ENCODE measurements around the gene CD300C.
"Not testable (repeated sequence)": the region's sequence is repeated elsewhere in the genome, so short reads cannot be mapped to it uniquely, and the experiment has no call there.

CD300C gene

DNA sequence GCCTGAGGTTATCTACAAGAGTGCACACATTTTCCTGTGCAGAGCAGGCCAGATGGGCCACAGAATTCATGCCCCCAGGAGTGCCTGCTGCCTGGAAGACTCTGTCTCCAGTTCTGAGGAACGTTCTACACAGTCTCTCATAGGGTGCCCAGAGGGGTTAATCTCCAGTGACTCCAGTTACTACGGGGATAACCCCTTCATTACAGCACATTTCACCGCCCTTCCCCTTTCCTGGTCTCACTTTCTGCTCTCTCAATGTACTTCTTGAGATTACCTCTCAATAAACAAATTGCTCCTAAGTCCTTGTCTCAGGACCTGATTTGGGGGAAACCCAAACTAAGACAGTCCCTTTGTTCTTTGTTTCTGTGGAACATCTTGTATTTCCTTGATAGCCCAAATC lies 15.7 kb upstream of the CD300C start:
- DNase-seq (ENCODE audit: low read depth) = no peak

DNA sequence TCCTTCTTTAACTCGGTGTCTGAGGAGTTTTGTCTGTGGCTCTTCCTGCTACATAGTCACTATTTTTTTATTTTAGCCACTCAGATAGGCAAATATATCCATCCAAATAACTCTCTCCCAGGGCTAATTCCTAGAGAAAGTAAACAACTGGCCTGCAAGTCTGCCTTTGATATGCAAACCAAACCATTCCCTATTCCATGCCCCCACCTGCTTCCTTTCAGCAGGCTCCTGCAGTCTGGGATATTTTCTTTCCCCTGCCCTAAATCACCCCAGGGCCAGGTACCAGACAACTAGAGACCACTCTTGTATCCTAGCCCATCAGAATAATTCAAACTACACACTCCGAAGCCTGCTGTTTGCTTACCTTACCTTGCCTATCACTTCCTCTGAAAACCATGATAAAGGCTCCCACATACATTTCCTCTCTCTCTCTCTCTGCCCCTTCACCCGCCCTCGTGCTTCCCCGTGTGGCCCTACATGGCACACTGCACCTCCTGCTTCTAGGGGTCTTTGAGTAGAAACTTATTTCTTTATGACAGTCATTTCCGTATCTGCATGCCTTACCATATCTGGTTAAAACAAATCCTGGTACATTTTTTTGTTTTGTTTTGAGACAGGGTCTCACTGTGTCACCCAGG lies 13.1 kb upstream of the CD300C start:
- no peak for DNase-seq (ENCODE audit: low read depth)

DNA sequence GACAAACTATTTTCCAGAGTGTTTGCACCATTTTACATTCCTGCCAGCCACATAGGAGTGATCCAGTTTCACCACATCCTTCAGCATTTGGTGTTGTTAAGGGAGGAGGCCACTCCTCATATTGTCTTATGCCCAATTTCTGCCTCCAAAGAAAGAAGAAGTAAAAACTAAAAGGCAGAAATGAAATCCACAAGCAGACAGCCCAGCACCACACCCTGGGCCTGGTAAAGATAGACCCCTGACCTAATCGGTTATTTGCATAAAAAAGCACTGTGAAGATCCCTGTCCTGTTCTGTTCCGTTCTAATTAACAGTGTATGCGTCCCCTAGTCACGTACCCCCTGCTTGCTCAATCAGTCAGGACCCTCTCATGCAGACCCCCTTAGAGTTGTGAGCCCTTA lies 12.5 kb upstream of the CD300C start:
- DNase-seq (ENCODE audit: low read depth) = not testable (repeated sequence)

DNA sequence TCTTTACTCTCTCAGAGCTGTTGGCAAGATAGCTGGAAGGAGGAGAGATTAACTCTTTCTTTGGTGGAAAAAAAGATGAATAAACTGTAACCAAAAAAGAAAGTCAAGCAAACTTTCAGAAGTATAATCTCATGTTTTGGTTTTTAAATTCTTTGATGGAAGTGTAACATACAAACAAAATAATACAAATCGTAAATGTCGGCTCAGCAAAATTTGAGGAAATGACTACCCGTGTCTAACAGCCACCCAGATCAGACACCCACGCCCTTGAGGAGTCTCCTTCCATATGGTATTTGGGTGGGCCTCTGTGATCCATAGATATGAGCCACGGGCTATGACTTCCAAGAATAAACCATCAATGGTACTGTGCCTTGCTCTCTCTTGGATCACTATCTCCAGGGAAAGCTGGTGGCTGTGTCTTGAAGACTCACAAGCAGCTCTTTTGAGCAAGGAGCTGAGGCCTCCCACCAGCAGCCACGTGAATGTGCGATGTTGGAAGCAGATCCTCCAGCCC lies 9.6 kb upstream of the CD300C start:
- DNase-seq (ENCODE audit: low read depth) = no peak

DNA sequence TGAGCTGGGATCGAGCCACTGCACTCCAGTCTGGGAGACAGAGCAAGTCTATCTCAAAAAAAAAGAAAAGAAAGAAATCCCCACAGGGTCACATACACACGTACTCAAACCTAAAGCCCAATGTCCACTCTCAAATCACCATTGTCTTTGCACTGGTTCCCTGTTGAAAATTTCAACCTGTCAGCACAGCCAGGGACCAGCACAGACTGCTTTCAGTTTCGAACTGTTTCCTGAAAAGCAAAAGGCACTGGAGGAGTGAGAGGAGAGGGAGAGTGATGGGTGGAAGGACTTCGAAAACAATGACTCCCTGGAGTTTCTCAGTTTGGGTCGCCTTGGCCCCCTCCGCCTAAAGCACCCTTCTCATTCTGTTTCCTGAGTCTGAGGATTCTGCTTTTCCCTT lies 9.0 kb upstream of the CD300C start:
- DNase-seq (ENCODE audit: low read depth) = no peak

DNA sequence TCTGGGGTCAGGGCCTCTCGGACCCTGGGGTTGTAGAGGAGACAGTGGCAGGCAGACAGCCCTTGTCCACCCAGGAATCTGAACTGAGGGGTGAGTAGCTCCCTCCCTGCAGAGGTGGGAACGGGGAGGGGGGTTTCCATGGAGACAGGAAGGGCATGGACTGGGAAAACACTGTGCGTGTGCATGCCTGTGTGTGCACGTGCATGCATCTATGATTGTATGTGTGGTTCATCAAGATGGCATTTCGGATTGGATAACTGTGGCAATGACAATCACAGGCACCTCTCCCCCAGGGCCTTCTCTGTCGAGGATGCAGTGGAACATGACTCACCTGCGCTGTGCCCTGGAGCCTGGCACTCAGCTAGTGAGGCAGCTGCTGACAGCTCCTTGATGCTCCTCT lies 6.1 kb upstream of the CD300C start:
- no peak for DNase-seq (ENCODE audit: low read depth)

DNA sequence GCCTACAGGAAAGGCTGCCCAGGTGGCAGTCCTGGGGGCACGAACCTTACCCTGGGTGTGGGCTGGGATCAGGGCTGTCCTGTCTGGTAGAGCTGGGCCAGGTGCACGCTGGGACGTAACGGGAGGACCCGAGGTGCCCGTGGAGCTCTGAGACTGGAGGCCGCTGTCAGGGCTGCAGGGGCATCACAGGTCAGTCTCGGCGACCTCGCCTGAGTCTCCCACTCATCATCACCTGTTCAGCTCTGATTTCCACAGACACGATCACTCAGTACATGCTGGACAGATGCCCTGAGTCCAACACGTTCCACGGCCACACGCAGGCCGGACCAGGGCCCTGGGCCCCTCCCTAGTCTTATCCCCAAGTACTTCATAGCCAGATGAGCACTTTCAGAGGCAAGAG lies 4.7 kb upstream of the CD300C start:
- no peak for DNase-seq (ENCODE audit: low read depth)

DNA sequence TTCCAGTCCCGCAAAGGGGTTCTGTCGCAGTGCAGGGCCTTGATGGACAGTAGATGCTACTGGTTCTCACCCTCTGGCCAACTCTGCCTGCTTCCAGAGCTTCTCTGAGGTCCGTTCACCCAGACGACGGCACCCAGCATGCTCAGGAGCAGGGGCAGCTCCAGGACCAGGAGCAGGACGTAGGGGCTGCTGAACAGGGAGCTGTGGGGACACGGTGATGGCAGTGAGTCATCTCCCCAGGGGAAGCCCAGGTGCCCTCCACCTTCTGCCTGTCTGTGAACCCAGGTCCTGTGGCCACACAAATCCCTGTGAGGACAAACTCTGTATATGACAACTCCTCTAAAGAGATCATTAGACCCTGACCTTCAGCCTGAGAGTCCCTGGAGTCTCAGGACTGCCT lies 3.4 kb upstream of the CD300C start:
- DNase-seq (ENCODE audit: low read depth) = no peak

DNA sequence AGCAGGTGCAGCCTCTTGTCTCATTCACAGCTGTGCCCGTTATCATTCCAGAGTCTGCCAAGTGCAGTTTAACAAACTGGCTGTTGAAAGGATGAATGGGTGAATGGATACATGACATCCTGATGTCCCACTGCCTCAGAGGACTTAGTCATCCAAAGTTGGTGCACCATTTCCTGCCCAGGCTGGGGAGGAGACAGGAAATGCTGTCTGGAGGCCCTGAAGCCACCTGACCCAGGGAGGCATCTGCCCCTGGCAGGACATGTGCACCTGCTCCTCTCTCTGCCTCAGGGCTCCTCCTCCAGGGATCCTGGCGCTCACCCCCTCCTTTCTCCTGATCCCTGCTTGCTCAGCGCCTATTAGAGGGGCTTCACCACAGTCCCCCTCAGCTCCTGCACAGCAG lies 1.8 kb upstream of the CD300C start:
- DNase-seq (ENCODE audit: low read depth) = no peak

DNA sequence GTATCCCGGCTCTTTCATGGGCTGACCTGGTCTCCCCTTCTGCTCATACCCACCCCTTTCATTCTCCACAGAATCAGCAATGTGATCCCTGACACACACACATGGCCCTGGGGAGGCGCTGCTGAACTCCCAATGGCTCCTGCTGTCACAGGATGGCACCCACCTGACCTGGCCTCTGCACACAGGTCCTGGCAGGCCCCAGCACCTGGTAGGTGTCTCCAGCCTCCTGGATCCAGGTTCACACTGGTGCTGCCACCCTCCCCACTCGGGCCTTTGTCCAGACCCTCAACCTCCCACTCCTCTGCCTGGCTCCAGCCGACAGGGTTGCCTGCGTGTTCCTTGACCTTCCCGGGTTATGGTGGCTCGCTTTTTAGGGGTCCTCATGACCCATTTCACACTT lies 1.3 kb upstream of the CD300C start:
- no peak for DNase-seq (ENCODE audit: low read depth)

DNA sequence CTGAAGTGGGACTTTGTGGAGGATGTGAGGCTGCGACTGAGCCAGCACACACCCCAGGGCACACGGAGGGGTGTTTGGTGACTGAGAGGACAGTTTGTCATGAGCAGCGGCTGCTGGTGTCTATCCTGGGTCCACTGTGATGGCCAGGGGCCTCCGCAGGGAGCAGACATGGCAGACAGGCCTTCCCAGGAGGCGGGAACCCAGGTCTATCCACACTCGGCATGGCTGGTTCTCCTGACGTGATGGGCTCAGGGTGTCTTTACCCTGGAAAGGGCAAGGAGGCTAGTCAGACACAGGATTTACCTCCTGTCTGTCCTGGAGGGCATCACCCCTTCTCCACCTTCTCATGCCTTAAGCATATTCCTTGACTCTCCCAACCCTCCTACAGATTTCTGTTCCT lies 671 bp upstream of the CD300C start:
- no peak for DNase-seq (ENCODE audit: low read depth)

DNA sequence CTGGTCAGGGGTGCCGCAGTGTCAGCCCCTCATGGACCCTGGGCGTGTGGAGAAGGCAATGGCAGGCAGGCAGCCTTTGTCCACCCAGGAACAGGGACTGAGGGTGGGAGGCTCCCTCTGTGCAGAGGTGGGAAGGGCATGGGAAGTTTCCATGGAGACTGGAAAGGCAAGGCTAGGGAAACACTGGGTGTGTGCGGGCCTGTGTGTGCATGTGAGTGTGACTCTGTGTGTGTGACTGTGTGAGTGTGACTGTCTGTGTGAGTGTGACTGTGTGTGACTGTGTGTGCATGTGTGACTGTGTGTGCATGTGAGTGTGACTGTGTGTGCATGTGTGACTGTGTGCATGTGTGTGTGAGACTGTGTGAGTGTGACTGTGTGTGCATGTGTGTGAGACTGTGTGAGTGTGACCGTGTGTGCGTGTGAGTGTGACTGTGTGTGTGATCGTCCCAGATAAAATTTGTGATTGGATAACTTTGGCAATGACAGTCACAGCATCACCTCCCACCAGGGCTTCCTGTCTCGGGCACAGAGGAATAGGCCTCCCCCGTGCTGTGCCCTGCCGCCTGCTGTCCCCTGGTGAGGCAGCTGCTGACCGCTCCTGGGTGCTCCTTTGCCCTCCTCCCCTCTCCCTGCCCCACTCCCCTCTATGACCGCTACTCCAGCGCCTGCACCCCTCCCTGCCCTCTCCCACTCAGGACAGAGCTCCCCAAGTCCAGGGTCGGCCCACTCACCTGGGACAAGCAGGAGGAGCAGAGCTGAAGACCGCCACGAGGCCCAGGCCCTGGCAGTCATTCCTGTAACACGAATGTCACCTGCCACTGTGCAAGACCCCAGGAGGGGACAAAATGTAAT lies 698 bp downstream of the CD300C start:
- DNase-seq (ENCODE audit: low read depth) = no peak

DNA sequence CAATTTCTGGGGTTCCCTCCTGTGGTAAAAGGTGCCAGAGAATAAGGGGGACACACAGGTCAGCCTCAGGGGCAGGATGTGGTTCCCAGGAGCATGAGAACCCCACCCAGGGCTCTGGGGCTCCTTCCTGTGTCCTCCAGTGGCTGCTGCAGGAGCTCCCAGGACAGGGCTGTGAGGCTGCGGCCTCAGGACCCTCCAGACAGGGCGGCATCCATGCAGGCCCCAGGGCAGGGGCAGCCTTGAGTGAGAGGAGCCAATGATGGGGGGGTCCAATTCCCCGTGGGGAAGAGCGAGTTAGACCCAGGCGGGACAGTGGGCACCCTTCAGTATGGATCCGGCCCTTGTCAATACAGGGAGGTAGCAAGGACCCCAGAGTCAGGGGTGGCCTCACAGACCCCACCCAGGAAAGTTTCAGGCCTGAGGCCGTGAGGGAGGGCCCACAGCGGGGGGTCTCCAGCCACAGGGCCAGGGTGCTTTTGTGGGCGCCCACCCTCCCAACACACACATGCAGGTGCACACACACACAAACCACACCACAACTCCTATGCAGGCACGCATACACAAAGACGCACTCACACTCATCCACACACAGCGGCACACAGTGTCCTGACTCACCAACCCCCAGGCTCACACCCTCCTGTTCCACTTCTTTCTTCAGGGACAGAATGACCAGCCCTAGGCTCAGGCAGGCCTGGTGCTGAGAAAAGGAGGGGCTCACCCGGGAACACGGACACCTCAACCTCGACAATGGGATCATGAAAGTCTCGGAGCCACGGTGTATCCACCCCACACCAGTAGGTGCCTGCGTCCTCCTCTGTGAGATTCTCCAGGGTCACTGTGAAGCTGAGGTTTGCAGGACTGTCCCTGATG lies 1.8 kb downstream of the CD300C start:
- DNase-seq (ENCODE audit: low read depth) = no peak

DNA sequence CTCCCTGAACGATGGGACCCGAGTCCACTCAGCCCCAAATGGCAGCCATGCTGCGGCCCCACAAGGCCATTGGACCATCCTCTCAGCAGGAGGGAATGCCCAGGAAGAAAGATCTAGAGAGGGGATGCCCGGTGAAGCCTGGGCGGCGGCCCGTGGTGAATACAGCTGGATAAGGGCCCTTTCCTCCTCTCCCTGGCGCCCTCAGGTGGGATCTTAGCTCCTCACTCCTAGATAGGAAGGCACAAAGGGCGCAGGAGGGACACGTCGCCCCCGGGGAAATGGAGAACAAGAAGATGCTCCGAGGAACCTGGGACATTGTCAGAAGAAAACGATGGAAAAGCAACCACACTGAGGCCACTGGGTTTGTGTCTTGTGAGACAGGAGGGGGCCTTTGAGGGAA lies 2.5 kb downstream of the CD300C start:
- DNase-seq (ENCODE audit: low read depth) = no peak

DNA sequence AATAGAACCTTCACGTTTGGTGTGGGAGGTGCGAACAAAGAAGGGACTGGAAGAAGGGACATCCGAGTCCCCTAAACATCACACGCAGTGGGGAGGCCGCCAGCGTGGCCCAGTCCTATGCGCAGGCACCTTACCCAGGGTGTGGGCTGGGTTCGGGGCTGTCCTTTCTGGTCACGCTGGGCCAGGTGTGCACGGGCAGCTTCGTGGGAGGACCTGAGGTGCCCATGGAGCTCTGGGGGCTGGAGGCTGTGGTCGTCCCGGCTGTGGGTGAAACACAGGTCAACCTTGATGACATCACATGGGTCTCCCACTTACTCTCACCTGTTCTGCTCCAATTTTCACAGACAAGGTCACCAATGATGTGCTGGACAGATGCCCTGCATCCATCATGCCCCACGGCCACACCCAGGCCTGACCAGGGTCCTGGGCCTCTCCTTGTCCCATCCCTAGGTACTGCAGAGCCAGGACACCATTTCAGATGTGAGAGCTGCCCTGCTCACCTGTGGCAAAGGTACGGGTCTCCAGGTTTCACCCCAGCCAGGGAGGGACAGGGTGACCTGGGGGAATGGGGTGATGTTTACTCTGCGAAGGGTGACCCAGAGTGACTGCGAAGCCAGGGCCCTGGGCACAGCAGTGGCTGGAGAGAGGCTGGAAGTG lies 3.1 kb downstream of the CD300C start:
- no peak for DNase-seq (ENCODE audit: low read depth)

DNA sequence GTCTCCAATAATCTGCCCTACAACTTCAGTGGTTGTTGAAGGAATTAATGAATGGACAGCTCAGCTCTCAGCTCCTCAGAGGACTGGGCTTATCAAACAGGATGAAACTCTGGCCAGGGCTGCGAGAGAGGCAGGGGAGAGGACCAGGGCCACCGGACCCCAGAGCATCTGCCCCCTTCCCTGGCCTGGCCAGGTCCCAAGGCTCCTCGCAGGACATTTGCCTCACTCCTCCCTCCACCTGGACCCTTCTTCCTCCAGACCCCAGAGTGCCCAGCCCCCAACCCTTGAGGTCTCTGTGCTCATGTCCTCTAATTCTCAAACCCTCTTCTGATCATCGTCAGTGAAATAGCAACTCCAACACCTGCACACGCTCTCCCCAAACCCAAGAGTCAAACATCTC lies 3.7 kb downstream of the CD300C start:
- DNase-seq (ENCODE audit: low read depth) = no peak

DNA sequence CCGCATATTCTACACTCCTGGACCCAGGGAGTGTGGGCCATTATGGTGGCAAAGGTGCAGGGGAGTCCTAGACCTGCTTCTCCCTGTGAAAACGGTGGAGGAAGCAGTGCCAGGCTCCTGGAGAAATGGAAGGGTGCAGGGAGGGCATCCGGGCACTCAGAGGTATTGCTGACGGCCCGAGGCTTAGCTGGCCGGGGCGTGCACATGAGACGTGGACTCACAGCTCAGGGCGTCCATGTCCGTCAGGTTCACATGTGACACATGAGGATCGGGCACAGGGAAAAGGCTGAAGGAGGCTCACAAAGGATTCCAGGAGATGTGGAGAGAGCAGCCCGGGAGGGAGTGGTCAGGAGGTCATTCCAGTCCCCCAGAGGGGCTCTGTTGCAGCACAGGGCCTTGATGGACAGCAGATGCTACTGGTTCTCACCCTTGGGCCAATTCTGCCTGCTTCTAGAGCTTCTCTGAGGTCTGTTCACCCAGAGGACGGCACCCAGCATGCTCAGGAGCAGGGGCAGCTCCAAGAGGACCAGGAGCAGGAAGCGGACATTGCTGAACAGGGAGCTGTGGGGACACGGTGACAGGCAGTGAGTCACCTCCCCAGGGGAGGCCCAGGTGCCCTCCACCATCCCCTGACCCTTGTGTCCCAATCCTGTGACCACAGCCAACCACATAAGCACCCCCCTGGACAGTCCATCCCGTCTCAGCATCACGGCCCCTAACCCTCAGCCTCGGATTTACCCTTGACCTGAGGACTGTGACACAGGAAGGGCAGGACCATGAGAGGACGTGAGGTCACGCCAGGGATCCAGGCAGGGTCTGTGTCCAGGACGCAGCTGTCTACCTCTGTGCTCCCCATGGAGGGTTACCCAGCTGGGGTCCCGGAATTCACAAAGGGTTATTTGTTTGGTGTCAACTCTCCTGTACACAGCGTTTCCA lies 4.5 kb downstream of the CD300C start:
- no peak for DNase-seq (ENCODE audit: low read depth)

DNA sequence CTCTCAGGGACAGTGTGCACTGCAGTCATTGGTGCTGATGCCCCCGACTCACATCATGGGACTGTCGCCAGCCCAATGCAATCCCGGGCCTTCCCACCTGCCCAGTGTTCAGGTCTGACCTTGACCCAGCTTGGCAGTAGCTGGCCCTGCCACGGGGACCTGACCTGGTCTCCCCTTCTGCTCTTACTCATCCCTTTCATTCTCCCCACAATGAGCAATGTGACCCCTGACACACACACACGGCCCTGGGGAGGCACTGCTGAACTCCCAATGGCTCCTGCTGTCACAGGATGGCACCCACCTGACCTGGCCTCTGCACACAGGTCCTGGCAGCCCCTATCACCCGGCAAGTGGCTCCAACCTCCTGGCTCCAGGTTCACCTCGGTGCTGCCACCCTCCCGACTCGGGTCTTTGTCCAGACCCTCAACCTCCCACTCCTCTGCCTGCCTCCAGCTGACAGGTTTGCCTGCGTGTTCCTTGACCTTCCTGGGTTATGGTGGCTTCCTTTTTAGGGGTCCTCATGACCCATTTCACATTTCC lies 6.6 kb downstream of the CD300C start:
- DNase-seq (ENCODE audit: low read depth) = no peak

DNA sequence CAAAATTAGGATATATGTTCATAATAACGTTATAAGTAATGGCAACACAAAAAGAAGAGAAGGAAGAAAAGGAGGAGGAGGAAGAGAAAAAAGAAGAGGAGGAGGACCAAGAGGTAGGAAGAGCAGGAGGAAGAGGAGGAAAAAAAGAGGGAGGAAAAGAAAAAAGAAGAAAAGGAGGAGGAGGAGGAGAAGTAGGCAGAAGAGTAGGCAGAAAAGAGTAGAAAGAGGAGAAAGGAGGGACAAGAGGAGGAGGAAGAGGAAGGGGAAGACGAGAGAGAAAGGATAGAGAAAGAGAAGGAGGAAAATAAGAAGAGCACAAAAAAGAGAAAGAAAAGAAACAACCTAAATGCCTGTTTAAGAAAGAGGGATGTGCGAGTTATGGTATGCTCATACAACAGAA lies 9.0 kb downstream of the CD300C start:
- no peak for DNase-seq (ENCODE audit: low read depth)

DNA sequence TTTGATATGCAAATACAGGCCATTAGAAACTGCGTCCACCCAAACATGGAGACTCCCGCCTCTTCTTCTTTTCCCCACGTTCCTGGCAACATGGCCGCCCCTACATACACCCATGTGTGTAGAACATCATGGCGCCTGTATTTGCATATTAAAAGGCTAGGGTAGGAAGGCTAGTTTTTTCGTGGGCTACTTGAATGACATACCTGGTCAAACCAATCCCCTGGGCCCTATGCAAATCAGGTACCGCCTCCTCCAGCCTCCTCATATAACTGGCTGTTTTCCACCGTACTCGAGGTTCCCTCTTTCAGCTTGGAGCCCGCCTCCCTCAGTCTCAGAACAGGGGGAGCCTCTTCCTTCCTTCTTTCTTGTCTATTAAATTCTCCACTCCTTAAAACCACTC lies 13.8 kb downstream of the CD300C start:
- DNase-seq (ENCODE audit: low read depth) = peak; percentile 83

All from CMK (cell line).